H1 (cell line): ENCODE measurements around the gene GAPDHS. TPM values are rescaled to one million over a fixed set of nuclear protein-coding genes. Genes with fewer than 3 reads are reported as not detected.

Experiments used
- CHD1 ChIP-seq: IDR thresholded peaks from 2 replicates; pipeline ENCODE4 v1.6.1; 2012; ENCODE audit warnings: low read depth, low read length, improper control_type of control experiment
- CTBP2 ChIP-seq: IDR thresholded peaks from 2 replicates; pipeline ENCODE4 v1.7.0; 2011; ENCODE audit warnings: borderline replicate concordance, mild to moderate bottlenecking, moderate library complexity, mixed read lengths, low read length; ENCODE audit not compliant: insufficient read depth, insufficient read length
- EP300 ChIP-seq, 2 experiments: IDR thresholded peaks; 1 replicate in 1 of 2; 2 replicates in 1 of 2; pipeline ENCODE4 v1.6.1; 2011 to 2012; ENCODE audit warnings: low read depth in 2 of 2, low read length in 2 of 2, mild to moderate bottlenecking in 2 of 2, borderline replicate concordance in 1 of 2, inconsistent platforms in 1 of 2, moderate library complexity in 1 of 2
- JUN ChIP-seq: IDR thresholded peaks from 2 replicates; pipeline ENCODE4 v1.6.1; 2011; ENCODE audit warnings: low read depth, mild to moderate bottlenecking, improper control_type of control experiment, low read length
- RAD21 ChIP-seq, 2 experiments: IDR thresholded peaks in 1 of 2; conservative IDR thresholded peaks in 1 of 2; 2 replicates each; pipeline ENCODE4 v1.6.1; 2011; ENCODE audit warnings: low read depth in 2 of 2, low read length in 2 of 2, improper control_type of control experiment in 1 of 2, inconsistent platforms in 1 of 2, mild to moderate bottlenecking in 1 of 2, moderate library complexity in 1 of 2
- SP2 ChIP-seq: IDR thresholded peaks from 2 replicates; pipeline ENCODE4 v1.6.1; 2012; ENCODE audit warnings: mild to moderate bottlenecking, low read length, inconsistent platforms
- SP4 ChIP-seq: IDR thresholded peaks from 2 replicates; pipeline ENCODE4 v1.6.1; 2012; ENCODE audit warnings: low read length, inconsistent platforms
- polyA plus RNA-seq, 7 experiments: library from polyadenylated mRNA; depleted of rRNA in 3 of 7; stranded (reverse) in 5 of 7; unstranded in 2 of 7; fragments of >200 nt in 5 of 7; fragments of 200-250 nt in 2 of 7; gene quantifications; 1 replicate in 5 of 7; 2 replicates in 1 of 7; 4 replicates in 1 of 7; pipeline versions ENCODE4 v1.2.1 to v1.2.3, GENCODE V29; 2011 to 2013; ENCODE audit warnings: missing spikeins in 2 of 7, mixed read lengths in 2 of 7
- total RNA-seq: library from RNA; stranded (reverse); fragmentation: NEBNext Ultra II Directional; extraction: Animal tissue kit (Norgen Biotek cat#: 25700); gene quantifications from 2 replicates; pipeline ENCODE4 v1.2.1, GENCODE V29; 2021

The GAPDHS gene
- total and polyA plus RNA-seq, 2 of the 8 experiments (the other 6 are each of a cell fraction or from before 2014, with no cell fraction given): 0.26 TPM; not detected in 1

GRCh38 chr19:35501684-35502083 lies 31.6 kb upstream of the GAPDHS start (continued):
- TF ChIP-seq CHD1: no peak
- TF ChIP-seq CTBP2: no peak
- TF ChIP-seq RAD21 (IDR thresholded peaks at IDR 0.05 in 1 of 2, conservative IDR thresholded peaks at IDR 0.05 in 1 of 2; ENCODE audit: low read depth in 2 of 2, low read length in 2 of 2): no peak
- no peak for TF ChIP-seq SP2
- TF ChIP-seq EP300 (IDR thresholded peaks at IDR 0.05; ENCODE audit: borderline replicate concordance in 1 of 2, low read depth in 2 of 2, low read length in 2 of 2): no peak
- TF ChIP-seq SP4: no peak
- no peak for TF ChIP-seq JUN
